GM13977 (cell line): ENCODE data around the gene FOXS1.

Source experiments
- DNase-seq: peaks from one replicate; pipeline ENCODE4 v3.0.0; 2012; ENCODE audit warnings: low spot score
- CTCF ChIP-seq: IDR thresholded peaks from 2 replicates; pipeline ENCODE4 v1.5.1; 2012; ENCODE audit warnings: mild to moderate bottlenecking, control low read depth; ENCODE audit not compliant: insufficient read depth; ENCODE audit errors: extremely low read depth, missing control alignments
- in situ Hi-C: fragments of 300-500 bp; cut with MboI; formaldehyde crosslinking; loops from one replicate; pipeline ENCODE4 v1.12.0; 2022; ENCODE audit warnings: low sequenced_read_pairs, low pct_unique_long_range_greater_than_20kb, mixed read lengths, inconsistent platforms; ENCODE audit not compliant: unreplicated experiment

Gene FOXS1

GRCh38 chr20:31857861-31858759 is 12.7 kb upstream of the FOXS1 start:
- in situ Hi-C loops: no loop called here
- DNase-seq: peak; percentile 77
- TF ChIP-seq CTCF: no peak

GRCh38 chr20:31856516-31856915 is 11.1 kb upstream of the FOXS1 start:
- in situ Hi-C loops: no loop called here
- no peak for TF ChIP-seq CTCF
- no peak for DNase-seq

GRCh38 chr20:31853481-31853880 is 8.1 kb upstream of the FOXS1 start:
- in situ Hi-C loops: no loop called here
- no peak for DNase-seq
- no peak for TF ChIP-seq CTCF

- DNase-seq: no peak
- TF ChIP-seq CTCF: no peak
- in situ Hi-C loops: no loop called here
Observed at GRCh38 chr20:31851240-31851955, 6.0 kb upstream of the FOXS1 start.

GRCh38 chr20:31849306-31849930 is 4.0 kb upstream of the FOXS1 start:
- no peak for DNase-seq
- TF ChIP-seq CTCF: no peak
- in situ Hi-C loops: loop anchor here (25.0 kb wide), 1 partner anchor 238 kb away; no protein-coding TSS in a partner anchor
